ENCODE measurements around the gene NDST1. TPM values are rescaled to one million over a fixed set of nuclear protein-coding genes. Genes with fewer than 3 reads are reported as not detected.

Gene NDST1
- total RNA-seq, 1 experiment from 2014 or later, result 33.1 TPM

- TF ChIP-seq YY1 (IDR thresholded peaks at IDR 0.05; ENCODE audit: extremely low read depth, insufficient replicate concordance, low read depth, low read length), result no peak
These were observed 28.5 kb upstream of the NDST1 start (continued) for GRCh38 chr5:150479416-150479815.

DNA sequence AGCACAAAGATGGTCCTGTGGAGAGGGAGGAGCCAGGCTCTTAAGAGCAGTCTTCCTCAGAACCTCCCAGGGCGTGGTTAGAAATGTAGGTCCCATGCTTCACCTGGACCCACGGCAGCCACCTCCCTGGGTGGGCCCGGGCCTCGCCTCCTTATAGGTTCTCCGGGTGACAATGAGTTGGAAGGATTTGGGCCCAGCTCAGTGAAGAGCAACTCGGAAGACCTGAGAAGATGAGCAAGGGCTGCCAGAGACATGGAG is 26.3 kb upstream of the NDST1 start:
- no peaks in the 10 kb centered on the region for H4K20me1 ChIP-seq (ENCODE audit: insufficient read depth)
- BruUV-seq (replicated peaks), result no TSS peak
- ChIA-PET RAD21 (ENCODE audit: low non-redundant PET in 1 of 2, low total read pairs in 2 of 2, uncharacterized antibody in 2 of 2, unreplicated experiment in 2 of 2) (no interaction called here), POLR2A (no interaction called here), CTCF (no interaction called here)
- no peak overlapping the region for H2AFZ ChIP-seq (ENCODE audit: low read depth, low read length, poor library complexity, severe bottlenecking)
- H3K27me3 ChIP-seq (ENCODE audit: insufficient read depth, low read length), result no peaks in the 10 kb centered on the region
- H3K79me2 ChIP-seq (ENCODE audit: insufficient read depth, low read length), result peaks cover 2% of the 10 kb centered on the region
- no peak for DNase-seq (ENCODE audit: low read depth, low spot score)
- H3K9me2 ChIP-seq (ENCODE audit: insufficient read depth), result no peaks in the 10 kb centered on the region
- peaks cover 7 to 22% of the 10 kb centered on the region in 2 experiments; a peak in 3 of 4 replicates for H3K4me1 ChIP-seq (ENCODE audit: control insufficient read depth in 1 of 2, insufficient read depth in 2 of 2, low read length in 2 of 2)
- no peaks in the 10 kb centered on the region for H3K9me3 ChIP-seq (ENCODE audit: control insufficient read depth in 1 of 2, insufficient read depth in 1 of 2, low read depth in 1 of 2, low read length in 2 of 2)
- H3K27ac ChIP-seq (ENCODE audit: low read depth, low read length), result no peak overlapping the region
- H3K4me3 ChIP-seq (replicated peaks in 1 of 2; ENCODE audit: low read depth in 1 of 2, low read length in 2 of 2), result no peak overlapping the region
- no peak overlapping the region for H3K9ac ChIP-seq (ENCODE audit: low read length)
- H3K4me2 ChIP-seq (ENCODE audit: low read length), result no peak overlapping the region
- no peak for ATAC-seq
- H3K36me3 ChIP-seq (ENCODE audit: control insufficient read depth in 1 of 2, insufficient read depth in 2 of 2, low read length in 2 of 2), result no peaks in the 10 kb centered on the region
- intact Hi-C loops (cut with micrococcal nuclease), result no loop called here
- TF ChIP-seq EGR1 (IDR thresholded peaks at IDR 0.05; ENCODE audit: low read depth) (no peak), EZH2 (IDR thresholded peaks at IDR 0.05) (no peak), SRF (IDR thresholded peaks at IDR 0.05; ENCODE audit: low read depth) (no peak), TCF7L2 (IDR thresholded peaks at IDR 0.05; ENCODE audit: borderline replicate concordance, extremely low read depth, insufficient read depth, insufficient read length) (no peak), POLR2AphosphoS5 (IDR thresholded peaks at IDR 0.05; ENCODE audit: low read depth, low read length) (no peak), POLR2A (IDR thresholded peaks at IDR 0.05; ENCODE audit: borderline replicate concordance, extremely low read depth, insufficient read depth, insufficient read length) (no peak), RAD21 (IDR thresholded peaks at IDR 0.05; ENCODE audit: low read depth) (no peak), SIN3A (IDR thresholded peaks at IDR 0.05; ENCODE audit: low read depth) (no peak), ZFX (IDR thresholded peaks at IDR 0.05) (no peak), CEBPB (IDR thresholded peaks at IDR 0.05; ENCODE audit: low read depth) (no peak), SP1 (IDR thresholded peaks at IDR 0.05; ENCODE audit: low read depth) (no peak)
- TF ChIP-seq, protein P1, sequence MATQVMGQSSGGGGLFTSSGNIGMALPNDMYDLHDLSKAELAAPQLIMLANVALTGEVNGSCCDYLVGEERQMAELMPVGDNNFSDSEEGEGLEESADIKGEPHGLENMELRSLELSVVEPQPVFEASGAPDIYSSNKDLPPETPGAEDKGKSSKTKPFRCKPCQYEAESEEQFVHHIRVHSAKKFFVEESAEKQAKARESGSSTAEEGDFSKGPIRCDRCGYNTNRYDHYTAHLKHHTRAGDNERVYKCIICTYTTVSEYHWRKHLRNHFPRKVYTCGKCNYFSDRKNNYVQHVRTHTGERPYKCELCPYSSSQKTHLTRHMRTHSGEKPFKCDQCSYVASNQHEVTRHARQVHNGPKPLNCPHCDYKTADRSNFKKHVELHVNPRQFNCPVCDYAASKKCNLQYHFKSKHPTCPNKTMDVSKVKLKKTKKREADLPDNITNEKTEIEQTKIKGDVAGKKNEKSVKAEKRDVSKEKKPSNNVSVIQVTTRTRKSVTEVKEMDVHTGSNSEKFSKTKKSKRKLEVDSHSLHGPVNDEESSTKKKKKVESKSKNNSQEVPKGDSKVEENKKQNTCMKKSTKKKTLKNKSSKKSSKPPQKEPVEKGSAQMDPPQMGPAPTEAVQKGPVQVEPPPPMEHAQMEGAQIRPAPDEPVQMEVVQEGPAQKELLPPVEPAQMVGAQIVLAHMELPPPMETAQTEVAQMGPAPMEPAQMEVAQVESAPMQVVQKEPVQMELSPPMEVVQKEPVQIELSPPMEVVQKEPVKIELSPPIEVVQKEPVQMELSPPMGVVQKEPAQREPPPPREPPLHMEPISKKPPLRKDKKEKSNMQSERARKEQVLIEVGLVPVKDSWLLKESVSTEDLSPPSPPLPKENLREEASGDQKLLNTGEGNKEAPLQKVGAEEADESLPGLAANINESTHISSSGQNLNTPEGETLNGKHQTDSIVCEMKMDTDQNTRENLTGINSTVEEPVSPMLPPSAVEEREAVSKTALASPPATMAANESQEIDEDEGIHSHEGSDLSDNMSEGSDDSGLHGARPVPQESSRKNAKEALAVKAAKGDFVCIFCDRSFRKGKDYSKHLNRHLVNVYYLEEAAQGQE (IDR thresholded peaks at IDR 0.05; ENCODE audit: low read depth), result no peak
